PC-9 (cell line): ENCODE data around the gene AUTS2. TPM values are rescaled to one million over a fixed set of nuclear protein-coding genes. Genes with fewer than 3 reads are reported as not detected.

Source experiments
- BruUV-seq: library from RNA; stranded (reverse); fragments of 400-500 nt; replicated peaks from 2 replicates; lab custom pipeline; 2021; lab: Mats Ljungman, UMichigan
- CTCF ChIA-PET: fragments of 300-600 bp; sonication (Branson Sonifier 250); formaldehyde crosslinking; loops from one replicate; lab custom pipeline; 2022; ENCODE audit warnings: antibody characterized with exemption; lab: Charles Lee
- POLR2A ChIA-PET: fragments of 300-600 bp; sonication (Branson Sonifier 250); formaldehyde crosslinking; loops from one replicate; lab custom pipeline; 2022; ENCODE audit warnings: antibody characterized with exemption; ENCODE audit not compliant: unreplicated experiment; lab: Charles Lee
- DNase-seq, 2 experiments: peaks; one replicate each; pipeline versions ENCODE4 v3.0.0 to v3.0.0-alpha.2; 2015 to 2022; ENCODE audit warnings: mixed read lengths in 1 of 2
- H2AFZ ChIP-seq: fragments of 200-600 bp; sonication (generic); 2 replicates; pipeline ENCODE4 v1.8.1; 2017; ENCODE audit warnings: antibody characterized with exemption
- H3F3A ChIP-seq: fragments of 200-600 bp; sonication (generic); 2 replicates; pipeline ENCODE4 v1.8.1; 2017; ENCODE audit warnings: antibody characterized with exemption, mild to moderate bottlenecking, low read depth; ENCODE audit not compliant: insufficient read depth
- H3K27ac ChIP-seq: fragments of 200-600 bp; sonication (generic); 2 replicates; pipeline ENCODE4 v1.6.1; 2016; ENCODE audit warnings: mixed run types
- H3K27me3 ChIP-seq: fragments of 200-600 bp; sonication (generic); 2 replicates; pipeline ENCODE4 v1.6.1; 2016; ENCODE audit warnings: low read depth, mixed run types; ENCODE audit not compliant: insufficient read depth
- H3K36me3 ChIP-seq: fragments of 200-600 bp; sonication (generic); 2 replicates; pipeline ENCODE4 v1.6.1; 2016; ENCODE audit warnings: low read depth, mixed run types
- H3K4me1 ChIP-seq: fragments of 200-600 bp; sonication (generic); replicated peaks from 2 replicates; pipeline ENCODE4 v1.6.1; 2016; ENCODE audit warnings: mixed run types; ENCODE audit not compliant: insufficient read depth
- H3K4me2 ChIP-seq: fragments of 200-600 bp; sonication (generic); 2 replicates; pipeline ENCODE4 v1.6.1; 2017; ENCODE audit warnings: mixed run types
- H3K4me3 ChIP-seq: fragments of 200-600 bp; sonication (generic); 2 replicates; pipeline ENCODE4 v1.6.1; 2016; ENCODE audit warnings: mixed run types
- H3K79me2 ChIP-seq: fragments of 200-600 bp; sonication (generic); 2 replicates; pipeline ENCODE4 v1.6.1; 2017; ENCODE audit warnings: low read depth, mixed run types
- H3K9me2 ChIP-seq: fragments of 200-600 bp; sonication (generic); 2 replicates; pipeline ENCODE4 v1.8.1; 2017; ENCODE audit warnings: mild to moderate bottlenecking; ENCODE audit not compliant: insufficient read depth
- H3K9me3 ChIP-seq: fragments of 200-600 bp; sonication (generic); 2 replicates; pipeline ENCODE4 v1.8.1; 2016; ENCODE audit warnings: low read depth; ENCODE audit not compliant: insufficient read depth
- H4K20me1 ChIP-seq: fragments of 200-600 bp; sonication (generic); 2 replicates; pipeline ENCODE4 v1.8.1; 2017; ENCODE audit not compliant: insufficient read depth
- EZH2 ChIP-seq: fragments of 200-600 bp; sonication (generic); IDR thresholded peaks from 2 replicates; pipeline ENCODE4 v1.8.0; 2017; ENCODE audit warnings: antibody characterized with exemption, low read depth
- intact Hi-C: fragments of 100-400 bp; cut with micrococcal nuclease; formaldehyde crosslinking; loops from one replicate; pipeline ENCODE4 v1.10.0; 2022; ENCODE audit not compliant: unreplicated experiment
- total RNA-seq: library from RNA; stranded (reverse); gene quantifications from 2 replicates; pipeline ENCODE4 v1.2.3, GENCODE V29; 2021
- TF ChIP-seq, protein P1 (sequence below): fragments of 200-600 bp; sonication (generic); conservative IDR thresholded peaks from 2 replicates; pipeline ENCODE4 v1.6.1; 2017; ENCODE audit warnings: mixed run types, antibody characterized with exemption, mild to moderate bottlenecking, moderate library complexity

AUTS2 gene
- total RNA-seq, 1 experiment from 2014 or later = not detected

DNA sequence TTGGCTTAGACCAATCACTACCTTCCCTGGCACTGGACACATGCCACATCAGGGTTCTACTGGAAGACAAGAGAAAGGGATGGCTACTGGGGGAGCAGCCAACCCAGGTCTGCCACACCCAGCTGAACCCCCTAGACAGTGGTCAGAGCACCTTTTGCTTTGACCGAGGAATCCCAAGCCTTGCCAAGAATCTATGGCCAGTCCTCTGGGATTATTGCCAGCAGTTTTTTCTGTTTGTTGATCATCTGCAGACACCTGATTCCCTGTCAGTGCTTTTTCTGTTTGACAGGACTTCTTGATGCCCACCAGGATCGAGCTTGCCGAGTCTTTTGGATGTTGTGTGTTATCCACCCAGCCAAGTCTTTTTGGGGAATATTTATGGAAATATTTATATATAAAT lies 1057.4 kb downstream of the AUTS2 start:
- BruUV-seq = no TSS peak
- no peaks in the 10 kb centered on the region for H3K36me3 ChIP-seq
- H3K4me1 ChIP-seq = no peaks in the 10 kb centered on the region
- no peaks in the 10 kb centered on the region; the same call in 1 of the 2 replicates for H3K9me2 ChIP-seq
- H2AFZ ChIP-seq = no peak overlapping the region
- H3K4me3 ChIP-seq = no peak overlapping the region
- TF ChIP-seq EZH2 = no peak
- TF ChIP-seq, protein P1, sequence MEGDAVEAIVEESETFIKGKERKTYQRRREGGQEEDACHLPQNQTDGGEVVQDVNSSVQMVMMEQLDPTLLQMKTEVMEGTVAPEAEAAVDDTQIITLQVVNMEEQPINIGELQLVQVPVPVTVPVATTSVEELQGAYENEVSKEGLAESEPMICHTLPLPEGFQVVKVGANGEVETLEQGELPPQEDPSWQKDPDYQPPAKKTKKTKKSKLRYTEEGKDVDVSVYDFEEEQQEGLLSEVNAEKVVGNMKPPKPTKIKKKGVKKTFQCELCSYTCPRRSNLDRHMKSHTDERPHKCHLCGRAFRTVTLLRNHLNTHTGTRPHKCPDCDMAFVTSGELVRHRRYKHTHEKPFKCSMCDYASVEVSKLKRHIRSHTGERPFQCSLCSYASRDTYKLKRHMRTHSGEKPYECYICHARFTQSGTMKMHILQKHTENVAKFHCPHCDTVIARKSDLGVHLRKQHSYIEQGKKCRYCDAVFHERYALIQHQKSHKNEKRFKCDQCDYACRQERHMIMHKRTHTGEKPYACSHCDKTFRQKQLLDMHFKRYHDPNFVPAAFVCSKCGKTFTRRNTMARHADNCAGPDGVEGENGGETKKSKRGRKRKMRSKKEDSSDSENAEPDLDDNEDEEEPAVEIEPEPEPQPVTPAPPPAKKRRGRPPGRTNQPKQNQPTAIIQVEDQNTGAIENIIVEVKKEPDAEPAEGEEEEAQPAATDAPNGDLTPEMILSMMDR = no peak
- H3F3A ChIP-seq = no peaks in the 10 kb centered on the region
- DNase-seq = no peak
- CTCF ChIA-PET = no interaction called here
- no peaks in the 10 kb centered on the region for H3K79me2 ChIP-seq
- intact Hi-C loops = no loop called here
- no peaks in the 10 kb centered on the region for H4K20me1 ChIP-seq
- peaks cover 40% of the 10 kb centered on the region for H3K27me3 ChIP-seq
- H3K9me3 ChIP-seq = no peaks in the 10 kb centered on the region
- H3K4me2 ChIP-seq = no peak overlapping the region
- POLR2A ChIA-PET = no interaction called here
- no peak overlapping the region for H3K27ac ChIP-seq

DNA sequence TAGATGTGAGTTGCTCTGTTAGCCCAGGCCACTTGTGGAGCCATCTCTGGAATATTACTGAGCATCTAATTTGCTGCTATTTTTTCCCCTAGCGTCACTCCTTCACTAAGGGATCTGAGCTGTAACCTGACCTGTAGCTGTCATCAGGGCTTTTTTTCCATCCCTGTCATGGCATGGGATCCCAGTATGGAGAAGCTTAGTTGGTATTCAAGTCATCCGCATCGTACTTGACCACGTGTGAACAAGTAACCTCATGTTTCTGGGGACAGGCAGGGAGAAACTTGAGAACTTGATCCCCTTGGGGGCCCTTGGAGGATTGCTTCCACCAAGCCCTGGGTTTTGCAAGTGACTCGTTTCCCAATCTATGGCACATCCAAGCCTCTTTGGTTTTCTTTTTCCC lies 1059.3 kb downstream of the AUTS2 start:
- CTCF ChIA-PET = no interaction called here
- no peaks in the 10 kb centered on the region; the same call in 1 of the 2 replicates for H3K9me2 ChIP-seq
- H3K9me3 ChIP-seq = no peaks in the 10 kb centered on the region
- no peak overlapping the region for H2AFZ ChIP-seq
- no TSS peak for BruUV-seq
- no peak overlapping the region for H3K27ac ChIP-seq
- no peak overlapping the region for H3K4me3 ChIP-seq
- no peak overlapping the region for H3K4me2 ChIP-seq
- no peaks in the 10 kb centered on the region for H3F3A ChIP-seq
- H4K20me1 ChIP-seq = no peaks in the 10 kb centered on the region
- POLR2A ChIA-PET = no interaction called here
- TF ChIP-seq, protein P1 = no peak
- TF ChIP-seq EZH2 = no peak
- intact Hi-C loops = no loop called here
- no peaks in the 10 kb centered on the region for H3K4me1 ChIP-seq
- no peak for DNase-seq
- no peaks in the 10 kb centered on the region for H3K79me2 ChIP-seq
- H3K36me3 ChIP-seq = no peaks in the 10 kb centered on the region
- H3K27me3 ChIP-seq = peaks cover 52% of the 10 kb centered on the region

DNA sequence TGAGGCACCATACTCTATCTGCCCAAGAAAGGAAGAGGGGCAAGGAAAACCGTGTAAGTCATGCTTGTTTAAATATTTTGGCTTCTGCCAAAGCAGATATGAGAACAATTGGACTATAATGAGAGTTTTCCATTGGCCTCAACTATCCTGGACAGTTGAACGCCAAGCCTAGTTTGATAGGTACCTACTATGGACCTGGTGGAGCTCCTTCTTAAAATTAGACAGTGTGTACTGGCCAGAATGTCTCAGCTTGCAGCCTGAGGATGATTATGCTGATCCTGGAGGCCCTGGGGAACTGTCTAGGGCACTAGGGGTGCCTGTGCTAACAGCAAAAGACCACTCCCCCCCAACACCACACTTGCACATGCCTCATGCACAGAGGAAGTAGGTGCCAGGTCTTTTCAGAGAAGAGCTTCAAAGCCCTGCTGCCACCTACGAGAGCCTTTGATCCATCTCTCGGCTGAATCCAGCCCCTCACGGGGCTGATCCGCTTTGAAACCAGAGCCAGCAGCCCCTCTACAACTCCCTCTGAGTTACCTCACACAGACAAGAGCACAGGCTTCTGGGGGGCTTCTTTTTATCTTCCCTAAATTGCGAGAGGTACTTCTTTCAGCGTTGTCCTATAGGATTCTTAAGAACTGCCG lies 1059.8 kb downstream of the AUTS2 start:
- H3K27ac ChIP-seq = no peak overlapping the region
- no peaks in the 10 kb centered on the region for H4K20me1 ChIP-seq
- intact Hi-C loops = no loop called here
- H3K4me3 ChIP-seq = no peak overlapping the region
- POLR2A ChIA-PET = no interaction called here
- no peaks in the 10 kb centered on the region for H3K79me2 ChIP-seq
- CTCF ChIA-PET = no interaction called here
- DNase-seq = no peak
- H3K9me3 ChIP-seq = no peaks in the 10 kb centered on the region
- H3K36me3 ChIP-seq = no peaks in the 10 kb centered on the region
- peaks cover 58% of the 10 kb centered on the region for H3K27me3 ChIP-seq
- BruUV-seq = no TSS peak
- H3F3A ChIP-seq = no peaks in the 10 kb centered on the region
- no peaks in the 10 kb centered on the region for H3K4me1 ChIP-seq
- H2AFZ ChIP-seq = no peak overlapping the region
- H3K4me2 ChIP-seq = no peak overlapping the region
- H3K9me2 ChIP-seq = no peaks in the 10 kb centered on the region
- TF ChIP-seq, protein P1 = no peak
- no peak for TF ChIP-seq EZH2
